A673 (cell line): ENCODE data around the gene PEA15. TPM values are rescaled to one million over a fixed set of nuclear protein-coding genes. Genes with fewer than 3 reads are reported as not detected.

ENCODE experiments used
- BruUV-seq: library from RNA; stranded (reverse); fragments of 400-500 nt; replicated peaks from 2 replicates; lab custom pipeline; 2021; lab: Mats Ljungman, UMichigan
- CTCF ChIA-PET: fragments of 300-600 bp; sonication (Branson Sonifier 250); formaldehyde crosslinking; loops from one replicate; lab custom pipeline; 2022; ENCODE audit warnings: antibody characterized with exemption; lab: Charles Lee
- POLR2A ChIA-PET: fragments of 300-600 bp; sonication (Branson Sonifier 250); formaldehyde crosslinking; loops from one replicate; lab custom pipeline; 2022; ENCODE audit warnings: antibody characterized with exemption; ENCODE audit not compliant: low non-redundant PET; lab: Charles Lee
- DNase-seq: peaks from one replicate; pipeline ENCODE4 v3.0.0-alpha.2; 2015; ENCODE audit warnings: low spot score
- H3K27ac ChIP-seq: fragments of 200-600 bp; sonication (generic); 2 replicates; pipeline ENCODE4 v1.5.1; 2016; ENCODE audit warnings: mixed run types, low read depth, mild to moderate bottlenecking, mixed read lengths, antibody characterized with exemption, low read length; ENCODE audit not compliant: poor library complexity, severe bottlenecking
- H3K27me3 ChIP-seq: fragments of 200-600 bp; sonication (generic); replicated peaks from 2 replicates; pipeline ENCODE4 v1.6.1; 2017; ENCODE audit warnings: mixed run types, low read depth, mild to moderate bottlenecking, mixed read lengths, antibody characterized with exemption, low read length; ENCODE audit not compliant: insufficient read depth, poor library complexity
- H3K36me3 ChIP-seq: fragments of 200-600 bp; sonication (generic); 2 replicates; pipeline ENCODE4 v1.6.1; 2016; ENCODE audit warnings: mixed run types, mild to moderate bottlenecking, mixed read lengths, antibody characterized with exemption, low read length; ENCODE audit not compliant: insufficient read depth, poor library complexity, severe bottlenecking
- H3K4me1 ChIP-seq: fragments of 200-600 bp; sonication (generic); 2 replicates; pipeline ENCODE4 v1.6.1; 2017; ENCODE audit warnings: mixed run types, mild to moderate bottlenecking, mixed read lengths, antibody characterized with exemption, low read length; ENCODE audit not compliant: insufficient read depth, poor library complexity, severe bottlenecking
- H3K4me3 ChIP-seq: fragments of 200-600 bp; sonication (generic); 2 replicates; pipeline ENCODE4 v1.5.1; 2016; ENCODE audit warnings: low read depth, mixed run types, mild to moderate bottlenecking, mixed read lengths, low read length; ENCODE audit not compliant: poor library complexity, severe bottlenecking
- H3K9me3 ChIP-seq: fragments of 200-600 bp; sonication (generic); 2 replicates; pipeline ENCODE4 v1.6.1; 2016; ENCODE audit warnings: mixed run types, low read depth, mild to moderate bottlenecking, mixed read lengths, antibody characterized with exemption, low read length; ENCODE audit not compliant: poor library complexity, severe bottlenecking
- EZH2 ChIP-seq: fragments of 200-600 bp; sonication (generic); IDR thresholded peaks from 2 replicates; pipeline ENCODE4 v1.6.1; 2017; ENCODE audit warnings: borderline replicate concordance, low read depth, mild to moderate bottlenecking, mixed read lengths, antibody characterized with exemption, low read length; ENCODE audit not compliant: poor library complexity, severe bottlenecking
- intact Hi-C: fragments of 100-400 bp; cut with micrococcal nuclease; formaldehyde crosslinking; loops from one replicate; pipeline ENCODE4 v1.10.0; 2022; ENCODE audit not compliant: unreplicated experiment
- total RNA-seq: library from RNA; stranded (reverse); gene quantifications from 2 replicates; pipeline ENCODE4 v1.2.3, GENCODE V29; 2021
- TF ChIP-seq, protein P1 (sequence below): fragments of 300-800, 200-600 bp; sonication (generic); conservative IDR thresholded peaks from 2 replicates; pipeline ENCODE4 v1.5.1; 2017; ENCODE audit warnings: low read depth, mild to moderate bottlenecking, antibody characterized with exemption, low read length, moderate library complexity, mixed read lengths

Gene PEA15
- total RNA-seq, 1 experiment from 2014 or later: 87.7 TPM

- intact Hi-C loops: no loop called here
- no peak for DNase-seq
- H3K9me3 ChIP-seq: no peaks in the 10 kb centered on the region
- H3K36me3 ChIP-seq: peaks cover 33% of the 10 kb centered on the region
- no peak overlapping the region for H3K4me3 ChIP-seq
- TF ChIP-seq, protein P1, sequence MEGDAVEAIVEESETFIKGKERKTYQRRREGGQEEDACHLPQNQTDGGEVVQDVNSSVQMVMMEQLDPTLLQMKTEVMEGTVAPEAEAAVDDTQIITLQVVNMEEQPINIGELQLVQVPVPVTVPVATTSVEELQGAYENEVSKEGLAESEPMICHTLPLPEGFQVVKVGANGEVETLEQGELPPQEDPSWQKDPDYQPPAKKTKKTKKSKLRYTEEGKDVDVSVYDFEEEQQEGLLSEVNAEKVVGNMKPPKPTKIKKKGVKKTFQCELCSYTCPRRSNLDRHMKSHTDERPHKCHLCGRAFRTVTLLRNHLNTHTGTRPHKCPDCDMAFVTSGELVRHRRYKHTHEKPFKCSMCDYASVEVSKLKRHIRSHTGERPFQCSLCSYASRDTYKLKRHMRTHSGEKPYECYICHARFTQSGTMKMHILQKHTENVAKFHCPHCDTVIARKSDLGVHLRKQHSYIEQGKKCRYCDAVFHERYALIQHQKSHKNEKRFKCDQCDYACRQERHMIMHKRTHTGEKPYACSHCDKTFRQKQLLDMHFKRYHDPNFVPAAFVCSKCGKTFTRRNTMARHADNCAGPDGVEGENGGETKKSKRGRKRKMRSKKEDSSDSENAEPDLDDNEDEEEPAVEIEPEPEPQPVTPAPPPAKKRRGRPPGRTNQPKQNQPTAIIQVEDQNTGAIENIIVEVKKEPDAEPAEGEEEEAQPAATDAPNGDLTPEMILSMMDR: no peak
- peaks cover 28% of the 10 kb centered on the region for H3K4me1 ChIP-seq
- no peaks in the 10 kb centered on the region for H3K27me3 ChIP-seq
- peak overlapping the region; percentile 2 for H3K27ac ChIP-seq
- CTCF ChIA-PET: no interaction called here
- BruUV-seq: no TSS peak
- POLR2A ChIA-PET: no interaction called here
Observed at GRCh38 chr1:160207771-160208556, 2.8 kb downstream of the PEA15 start.

DNA sequence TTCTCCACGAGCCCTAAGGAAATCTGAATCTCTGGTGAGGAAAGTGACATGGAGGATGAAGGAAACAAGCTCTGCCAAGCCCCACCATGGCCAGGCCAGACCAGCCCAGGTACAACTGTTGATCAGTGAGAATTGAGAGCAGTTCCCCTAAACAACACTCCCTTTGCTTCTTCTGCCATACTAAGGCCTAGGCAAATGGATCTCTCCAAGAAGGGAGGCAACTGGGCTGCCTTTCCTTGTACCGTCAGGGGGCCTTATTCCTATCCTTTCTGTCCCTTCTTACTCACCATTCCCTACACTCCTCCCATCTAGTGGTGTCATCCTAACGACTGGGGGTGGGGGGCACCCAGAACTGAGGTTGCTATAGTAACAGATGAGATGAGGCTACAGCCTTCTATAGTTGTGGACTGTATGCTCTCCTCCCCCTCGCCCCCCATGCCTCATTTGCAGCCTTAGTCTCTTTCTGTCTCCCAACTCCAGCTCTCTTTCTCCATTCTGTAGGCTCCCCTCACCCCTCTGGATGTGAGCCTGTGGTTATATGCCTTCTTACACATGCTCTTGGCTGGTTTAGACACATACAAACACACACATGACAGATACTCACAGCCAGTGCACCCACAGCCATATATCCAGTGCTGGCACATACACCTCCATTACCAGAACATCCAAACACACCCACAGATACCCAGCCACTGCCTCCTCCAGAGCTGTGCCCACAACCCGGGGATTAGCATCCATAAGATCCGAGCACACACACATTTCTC lies 3.6 kb downstream of the PEA15 start:
- no peak for DNase-seq
- peak overlapping the region; percentile 2 for H3K27ac ChIP-seq
- peaks cover 28% of the 10 kb centered on the region for H3K4me1 ChIP-seq
- ChIA-PET POLR2A (no interaction called here), CTCF (no interaction called here)
- no peaks in the 10 kb centered on the region for H3K9me3 ChIP-seq
- TF ChIP-seq, protein P1: no peak
- no peak for TF ChIP-seq EZH2
- H3K27me3 ChIP-seq: no peaks in the 10 kb centered on the region
- intact Hi-C loops: no loop called here
- no peak overlapping the region for H3K4me3 ChIP-seq
- peaks cover 40% of the 10 kb centered on the region for H3K36me3 ChIP-seq
- no TSS peak for BruUV-seq

DNA sequence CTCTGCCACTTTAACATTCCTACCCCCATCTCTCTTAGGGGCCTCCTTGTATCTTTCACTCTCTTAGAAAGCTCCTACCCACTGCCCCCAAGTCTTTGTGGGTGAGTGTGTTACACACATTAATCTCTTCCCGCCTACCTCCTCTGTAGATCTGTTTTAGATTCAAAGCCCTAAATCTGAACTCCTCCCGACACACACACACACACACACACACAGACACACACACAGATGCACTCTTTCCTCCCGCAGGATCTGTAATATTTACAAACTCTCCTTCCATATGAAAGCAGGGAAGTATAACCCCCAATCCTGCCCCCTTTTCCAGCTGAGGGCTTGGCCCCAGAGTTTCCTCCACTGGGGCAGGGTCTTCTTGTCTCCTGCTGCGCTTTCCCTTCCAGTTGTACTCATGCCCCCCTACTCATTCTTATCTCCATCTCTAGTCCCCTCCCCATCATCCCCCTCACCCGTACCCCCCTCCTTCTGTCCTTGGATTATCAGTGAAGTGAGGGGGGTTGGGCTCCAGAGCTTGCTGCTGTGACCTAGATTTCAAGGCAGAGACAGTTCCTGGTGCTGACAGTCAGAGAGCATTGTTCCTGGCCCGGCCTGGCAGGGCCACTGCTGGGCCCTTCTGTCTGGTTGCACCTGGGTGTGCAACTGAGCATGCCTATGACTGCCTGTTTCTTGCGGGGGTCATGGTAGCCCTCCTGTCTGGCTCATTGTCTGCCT lies 4.3 kb downstream of the PEA15 start:
- intact Hi-C loops: no loop called here
- no peaks in the 10 kb centered on the region for H3K27me3 ChIP-seq
- ChIA-PET CTCF (no interaction called here), POLR2A (no interaction called here)
- H3K27ac ChIP-seq: peak overlapping the region; percentile 19
- no peak for DNase-seq
- no peak overlapping the region for H3K4me3 ChIP-seq
- no TSS peak for BruUV-seq
- TF ChIP-seq, protein P1: no peak
- no peak for TF ChIP-seq EZH2
- H3K4me1 ChIP-seq: peaks cover 28% of the 10 kb centered on the region
- peaks cover 47% of the 10 kb centered on the region for H3K36me3 ChIP-seq
- H3K9me3 ChIP-seq: no peaks in the 10 kb centered on the region
